Measurements from ENCODE around the gene TSPAN3.
A peak's percentile ranks its signal among the peaks of the same experiment; 100 is the strongest.

TSPAN3 gene

GRCh38 chr15:77002954-77003912 is 67.7 kb downstream of the TSPAN3 start:
- peak in 4 of 5 experiments; percentile 51 to 92 (median 73) for DNase-seq

GRCh38 chr15:77002436-77002835 is 68.5 kb downstream of the TSPAN3 start:
- DNase-seq: peak in 1 of 5 experiments; percentile 34

DNA sequence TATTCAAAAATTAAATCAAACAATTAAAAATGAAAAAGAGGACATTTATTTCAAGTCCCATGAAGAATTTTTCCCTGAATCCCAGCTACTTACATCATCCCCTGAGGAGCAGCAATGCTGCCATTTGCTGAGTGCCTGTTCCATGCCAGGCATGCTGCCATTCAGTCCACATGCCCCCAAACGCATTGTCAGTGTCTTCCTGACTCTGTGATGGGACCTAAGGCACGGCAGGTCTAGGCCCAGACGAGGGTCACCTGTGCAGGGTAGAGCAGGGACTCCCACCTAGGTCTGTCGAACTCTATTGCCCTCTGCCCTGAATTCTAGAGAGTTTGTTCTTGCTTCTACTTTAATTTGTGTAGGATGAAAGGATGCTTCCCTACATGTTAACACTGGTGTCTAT is 68.9 kb downstream of the TSPAN3 start:
- DNase-seq: no peak

- no peak for DNase-seq
Observed at GRCh38 chr15:77001351-77001750, 69.6 kb downstream of the TSPAN3 start.

DNA sequence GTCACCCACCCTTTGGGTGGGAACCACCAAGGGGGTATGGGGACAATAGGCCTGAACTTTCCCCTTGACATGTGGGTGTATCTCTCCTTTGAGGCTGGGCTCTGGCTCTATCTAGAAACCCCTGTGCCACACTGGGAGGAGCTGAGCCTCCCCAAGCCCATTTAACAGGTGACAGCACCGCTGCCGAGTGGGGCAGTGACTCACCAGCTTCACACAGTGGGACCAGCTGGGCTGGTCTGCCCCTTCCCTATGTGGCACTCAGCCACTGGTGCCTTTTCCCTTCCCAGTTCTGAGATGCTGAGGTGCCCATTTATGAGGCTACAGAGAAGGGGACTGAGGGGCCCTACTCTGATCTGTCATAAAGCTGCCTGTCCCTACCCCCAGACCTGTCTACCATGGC is 70.9 kb downstream of the TSPAN3 start:
- no peak for DNase-seq

DNA sequence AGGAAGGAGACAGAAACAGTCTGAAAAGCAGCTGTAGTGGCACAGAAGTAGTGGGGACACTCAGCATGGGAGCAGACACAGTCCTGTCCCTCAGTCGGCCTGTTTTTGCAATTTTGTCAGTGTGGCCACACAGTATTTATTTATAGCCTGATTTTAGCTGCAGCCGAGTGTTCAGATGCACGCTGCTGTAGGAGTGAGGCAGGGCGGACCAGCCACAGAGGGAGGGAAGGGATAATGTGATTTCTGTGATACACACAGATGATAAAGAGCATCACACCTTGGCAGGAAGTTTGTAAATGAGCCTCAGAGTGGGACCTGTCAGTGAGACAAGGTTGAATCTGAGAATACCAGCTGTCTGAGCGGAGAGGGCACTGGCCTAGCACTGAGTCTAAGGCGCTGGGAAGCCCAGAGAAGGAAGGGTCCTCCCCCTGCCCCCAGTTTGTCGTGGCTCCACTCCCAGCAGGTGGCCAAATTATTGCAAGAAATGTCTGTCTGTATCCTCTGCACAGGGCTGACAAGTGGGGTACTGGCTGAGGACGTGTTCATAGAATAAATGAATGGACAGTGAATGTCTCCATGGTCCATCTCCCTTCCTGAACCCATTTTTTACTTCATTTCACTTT is 72.1 kb downstream of the TSPAN3 start:
- DNase-seq: peak in 2 of 5 experiments; percentile 44 to 67

DNA sequence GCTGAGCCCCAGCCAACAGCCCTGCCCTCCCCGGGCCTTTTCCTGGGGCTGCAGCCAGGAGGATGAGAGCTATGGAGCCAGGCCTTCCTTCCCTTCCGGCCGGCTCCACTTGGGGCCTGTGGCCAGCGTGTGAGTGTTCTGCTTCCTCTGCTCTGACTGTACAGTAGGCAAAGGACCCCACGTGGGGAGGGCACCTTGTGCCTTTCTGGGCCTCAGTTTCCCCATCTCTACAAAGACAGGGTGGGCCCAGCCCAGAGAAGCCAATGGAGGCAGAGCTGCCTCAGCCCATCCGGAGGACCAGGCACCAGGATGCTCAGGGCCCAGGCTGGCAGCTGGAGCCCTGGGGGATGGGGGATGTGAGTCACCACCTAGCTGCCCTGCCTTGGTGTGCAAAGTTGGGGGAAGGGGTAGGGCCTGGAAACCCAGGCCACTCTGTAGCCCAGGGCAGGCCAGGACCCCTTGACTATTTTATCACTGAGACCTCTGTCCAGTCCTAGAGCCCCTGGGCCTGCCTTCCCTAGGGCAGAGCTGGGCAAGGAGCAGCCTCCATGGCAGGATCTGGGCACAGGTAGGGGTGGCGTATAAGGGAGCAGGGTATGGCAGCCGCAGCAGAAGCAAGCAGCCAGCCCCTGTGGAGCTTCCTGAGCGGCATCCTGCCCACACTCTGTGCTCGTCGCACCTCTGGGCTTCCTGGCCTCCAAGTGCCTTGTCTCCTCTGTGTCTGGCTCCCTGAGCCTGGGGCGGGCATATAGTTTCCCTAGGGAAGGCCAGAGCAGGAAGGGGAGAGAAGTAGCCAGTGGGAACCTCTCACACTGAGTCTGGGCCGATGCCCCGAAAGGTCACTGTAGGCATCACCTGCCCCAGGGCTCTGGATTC is 74.1 kb downstream of the TSPAN3 start:
- peak in 4 of 5 experiments; percentile 15 to 77 (median 44) for DNase-seq

- DNase-seq: no peak
Observed at GRCh38 chr15:76996076-76996525, 74.8 kb downstream of the TSPAN3 start.

- DNase-seq: peak; percentile 38 to 93 (median 57)
Observed at GRCh38 chr15:76994971-76995945, 75.7 kb downstream of the TSPAN3 start, which contains the start of gene PSTPIP1. TSS of gene PSTPIP1 (plus strand) at chr15:76995126. CDS start at chr15:76995574, 448 bp downstream.

GRCh38 chr15:76994496-76994895 is 76.4 kb downstream of the TSPAN3 start:
- peak in 2 of 5 experiments; percentile 31 to 46 for DNase-seq

DNA sequence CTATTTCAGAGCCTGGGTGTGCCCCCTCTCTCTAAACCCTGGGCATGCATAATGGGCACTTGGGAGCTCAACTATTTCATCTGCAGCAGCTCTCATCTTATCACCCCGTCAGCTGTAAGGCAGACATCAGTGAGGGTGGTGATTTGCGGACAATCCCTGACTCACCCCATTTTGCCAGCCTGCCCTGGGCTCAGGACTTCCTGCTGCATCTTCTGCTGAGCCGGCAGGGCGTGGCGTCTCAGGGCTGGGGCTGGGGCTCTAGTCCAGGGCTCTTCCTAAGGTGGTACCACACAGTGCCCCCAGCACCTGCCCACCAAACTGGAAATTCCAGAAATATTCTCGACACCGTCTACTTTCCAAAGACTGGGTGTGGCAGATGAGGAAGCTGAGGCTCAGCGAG is 76.9 kb downstream of the TSPAN3 start:
- DNase-seq: peak in 4 of 5 experiments; percentile 39 to 84 (median 54)

GRCh38 chr15:76993114-76993725 is 77.7 kb downstream of the TSPAN3 start:
- DNase-seq: no peak

- no peak for DNase-seq
Observed at GRCh38 chr15:76991741-76992645, 78.9 kb downstream of the TSPAN3 start.
